ENCODE results near the gene CELA2A.

DNA sequence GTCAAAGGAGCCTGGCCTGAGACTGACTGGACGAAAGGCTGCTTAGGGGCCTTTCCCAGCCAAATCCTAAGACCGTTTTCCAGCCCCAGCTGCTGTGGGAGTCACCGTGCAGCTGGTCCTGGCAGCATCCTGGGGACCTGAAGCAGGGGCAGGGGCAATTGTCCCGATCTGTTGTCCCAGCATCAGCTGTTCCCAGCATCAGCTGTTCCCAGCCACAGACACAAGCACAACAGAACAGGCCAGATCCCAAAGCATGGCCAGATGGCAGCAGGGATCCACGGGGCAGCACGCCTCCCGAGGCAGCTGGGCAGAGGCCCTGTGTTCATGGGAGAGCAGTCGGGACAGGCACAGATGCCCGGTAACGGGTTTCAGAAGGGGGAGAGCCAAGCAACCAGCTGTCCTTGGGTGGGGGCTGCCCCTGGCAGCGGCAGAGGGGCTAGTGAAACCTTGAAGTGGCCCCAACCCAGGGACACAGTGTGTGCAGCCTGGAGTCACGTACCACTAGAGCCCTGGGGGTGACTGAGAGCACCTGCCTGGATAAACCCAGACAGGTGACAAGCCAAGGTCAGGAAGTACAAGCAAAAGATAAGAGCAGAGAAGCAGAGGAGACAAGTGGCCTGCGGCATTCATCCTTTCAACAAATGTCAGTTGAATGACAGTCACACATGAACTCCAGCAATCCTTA is 32.7 kb downstream of the CELA2A start:
- TF ChIP-seq, protein P1, sequence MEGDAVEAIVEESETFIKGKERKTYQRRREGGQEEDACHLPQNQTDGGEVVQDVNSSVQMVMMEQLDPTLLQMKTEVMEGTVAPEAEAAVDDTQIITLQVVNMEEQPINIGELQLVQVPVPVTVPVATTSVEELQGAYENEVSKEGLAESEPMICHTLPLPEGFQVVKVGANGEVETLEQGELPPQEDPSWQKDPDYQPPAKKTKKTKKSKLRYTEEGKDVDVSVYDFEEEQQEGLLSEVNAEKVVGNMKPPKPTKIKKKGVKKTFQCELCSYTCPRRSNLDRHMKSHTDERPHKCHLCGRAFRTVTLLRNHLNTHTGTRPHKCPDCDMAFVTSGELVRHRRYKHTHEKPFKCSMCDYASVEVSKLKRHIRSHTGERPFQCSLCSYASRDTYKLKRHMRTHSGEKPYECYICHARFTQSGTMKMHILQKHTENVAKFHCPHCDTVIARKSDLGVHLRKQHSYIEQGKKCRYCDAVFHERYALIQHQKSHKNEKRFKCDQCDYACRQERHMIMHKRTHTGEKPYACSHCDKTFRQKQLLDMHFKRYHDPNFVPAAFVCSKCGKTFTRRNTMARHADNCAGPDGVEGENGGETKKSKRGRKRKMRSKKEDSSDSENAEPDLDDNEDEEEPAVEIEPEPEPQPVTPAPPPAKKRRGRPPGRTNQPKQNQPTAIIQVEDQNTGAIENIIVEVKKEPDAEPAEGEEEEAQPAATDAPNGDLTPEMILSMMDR (IDR thresholded peaks at IDR 0.05): no peak
- no peak for TF ChIP-seq EZH2phosphoT487 (IDR thresholded peaks at IDR 0.05; ENCODE audit: borderline replicate concordance, low read depth)

Data from SK-N-SH (cell line).